SH-SY5Y (cell line): Measurements from ENCODE around the gene PPP1R12B.

Experiments used
- GATA2 ChIP-seq: IDR thresholded peaks from 2 replicates; pipeline ENCODE4 v1.6.1; 2011; ENCODE audit warnings: mild to moderate bottlenecking, low read depth, low read length
- GATA3 ChIP-seq: IDR thresholded peaks from 2 replicates; pipeline ENCODE4 v1.6.1; 2011; ENCODE audit warnings: low read depth, mild to moderate bottlenecking, low read length, moderate library complexity

The PPP1R12B gene

DNA sequence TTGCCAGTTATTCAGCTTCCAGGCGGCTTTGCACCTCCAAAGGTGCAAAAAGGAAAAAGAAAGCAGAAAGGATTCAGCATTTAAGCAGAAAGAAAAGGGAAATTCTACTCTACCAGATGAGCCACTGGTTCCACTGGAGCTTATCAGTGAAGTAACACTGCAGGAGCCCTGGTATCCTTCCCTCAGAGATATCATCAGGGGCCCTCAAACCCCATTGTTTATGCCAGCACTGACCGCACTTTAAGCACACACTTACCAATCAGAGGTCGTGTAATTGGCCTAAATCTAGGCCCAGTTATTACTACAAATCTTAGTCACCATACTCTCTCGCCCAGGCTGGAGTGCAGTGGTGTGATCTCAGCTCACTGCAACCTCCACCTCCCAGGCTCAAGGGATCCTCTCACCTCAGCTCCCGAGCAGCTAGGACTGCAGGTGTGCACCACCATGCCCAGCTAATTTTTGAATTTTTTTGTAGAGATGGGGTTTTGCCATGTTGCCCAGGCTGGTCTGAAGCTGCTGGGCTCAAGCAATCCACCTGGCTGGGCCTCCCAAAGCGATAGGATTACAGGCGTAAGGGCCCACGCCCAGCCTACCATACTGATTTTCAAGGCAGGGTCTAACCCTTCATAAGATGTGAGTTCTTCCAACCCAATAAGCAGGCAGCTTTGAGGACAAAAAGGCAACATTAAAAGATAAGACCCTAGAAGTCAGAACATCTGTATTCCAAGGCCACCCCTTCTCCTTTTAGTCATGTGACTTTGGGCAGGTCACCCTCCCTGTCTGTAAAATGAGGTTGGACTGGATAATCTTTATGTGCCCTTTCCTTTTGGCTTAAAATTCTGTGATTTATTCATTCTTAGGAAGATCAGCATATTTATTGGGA is 236.4 kb downstream of the PPP1R12B start:
- TF ChIP-seq GATA2 = no peak
- no peak for TF ChIP-seq GATA3

DNA sequence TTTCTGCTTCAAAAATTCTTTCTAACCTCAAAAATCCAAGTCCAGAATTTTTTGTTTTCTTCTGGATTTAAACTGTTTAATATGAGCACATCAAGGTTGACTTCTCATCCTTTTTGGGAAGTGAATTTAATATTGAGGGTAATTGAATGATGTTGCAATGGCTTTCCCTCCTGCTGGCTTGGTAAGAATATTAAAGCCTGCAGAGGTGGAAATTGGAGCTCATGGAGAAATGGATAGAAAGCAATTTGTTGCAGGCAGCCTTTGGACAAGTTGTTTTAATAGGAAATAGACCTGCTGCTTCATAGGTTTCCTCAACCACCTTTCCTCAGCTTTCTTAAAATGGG is 237.1 kb downstream of the PPP1R12B start:
- TF ChIP-seq GATA3 (no peak), GATA2 (no peak)

DNA sequence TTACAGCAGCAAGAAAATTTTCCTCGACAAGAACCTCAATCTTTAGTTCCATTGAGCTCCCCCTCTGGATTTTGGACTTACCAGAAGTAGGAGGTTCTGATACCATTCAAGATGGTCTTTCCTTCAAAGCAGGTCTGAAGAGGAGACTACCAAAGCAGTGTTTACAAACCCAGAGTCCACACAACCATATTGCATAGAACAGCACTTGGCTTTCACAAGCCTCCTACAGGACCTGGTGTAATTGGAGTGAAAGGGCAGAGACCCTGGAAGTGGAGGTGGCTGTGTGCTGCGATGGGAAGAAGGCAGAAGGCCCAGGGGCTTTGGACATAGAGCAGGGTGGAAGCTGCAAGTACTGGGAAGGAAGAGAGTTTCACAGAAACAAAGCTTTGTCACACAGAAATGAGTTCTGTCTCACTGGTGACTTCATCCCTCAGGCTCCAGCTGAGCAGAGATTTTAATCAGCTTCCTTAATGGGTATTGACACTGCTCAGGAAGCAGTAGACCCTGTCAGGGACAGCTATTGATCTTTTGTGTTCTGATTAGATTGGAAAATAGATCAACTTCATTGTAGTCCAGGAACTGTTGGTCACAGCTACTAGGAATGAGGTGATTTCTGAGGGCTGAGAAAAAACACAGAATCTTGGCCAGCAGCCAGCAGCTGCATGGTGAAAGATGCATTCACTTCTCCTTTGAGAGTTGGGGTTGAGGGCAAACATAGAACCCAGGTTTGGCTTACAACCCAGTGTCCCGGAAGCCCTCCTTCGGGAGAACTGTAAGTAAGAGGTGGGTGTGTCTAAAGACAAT is 237.7 kb downstream of the PPP1R12B start:
- peak; percentile 44 for TF ChIP-seq GATA3
- peak; percentile 86 for TF ChIP-seq GATA2

DNA sequence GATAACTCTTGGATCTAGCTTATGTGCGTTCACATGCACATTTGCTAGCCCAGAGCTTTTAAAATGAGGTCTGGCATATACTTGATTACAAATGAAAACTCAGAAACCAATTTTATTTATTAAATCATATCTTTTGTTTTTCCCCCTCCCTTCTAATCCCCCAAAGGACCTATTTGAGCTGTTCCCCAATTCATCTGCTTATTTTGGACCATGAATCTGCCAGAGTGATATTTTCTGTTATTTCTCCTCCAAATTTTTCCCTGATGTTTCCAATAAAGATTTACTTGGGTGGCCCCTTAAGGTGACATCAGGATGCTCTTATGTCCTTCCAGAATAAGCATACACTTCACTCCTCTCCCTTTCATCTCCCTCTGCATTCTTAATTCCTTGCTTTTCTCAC is 238.4 kb downstream of the PPP1R12B start:
- TF ChIP-seq GATA2 (no peak), GATA3 (no peak)

DNA sequence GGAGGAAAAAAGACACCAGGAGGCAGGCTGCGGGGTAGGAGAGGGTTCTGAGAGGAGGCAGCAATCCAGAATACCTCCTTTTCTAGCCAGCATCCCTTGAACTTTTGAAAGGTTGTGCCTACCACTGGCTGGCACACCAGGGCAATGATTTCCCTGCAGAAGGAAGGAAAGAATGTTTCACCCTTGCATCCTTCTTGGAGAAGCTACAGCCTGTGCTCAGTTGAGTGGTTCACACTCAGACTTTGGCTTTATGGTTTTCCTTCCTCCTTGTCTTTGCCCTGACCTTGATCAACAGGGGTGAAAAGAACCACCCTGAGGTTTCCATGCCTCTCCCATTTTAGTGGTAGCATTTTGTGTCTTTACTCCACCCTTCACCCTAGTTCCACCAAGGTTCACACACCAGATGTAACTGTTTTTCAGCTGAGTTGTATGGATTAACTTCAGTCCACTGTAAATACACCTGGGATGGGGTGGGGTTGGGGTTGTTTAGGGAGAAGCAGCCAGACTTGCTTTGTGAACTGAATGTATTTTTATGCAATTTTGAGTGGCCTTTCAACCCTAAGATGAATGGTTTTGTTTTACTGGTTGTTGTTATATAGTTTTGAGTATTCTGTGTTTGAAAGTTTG is 239.5 kb downstream of the PPP1R12B start:
- TF ChIP-seq GATA2 = no peak
- TF ChIP-seq GATA3 = no peak

DNA sequence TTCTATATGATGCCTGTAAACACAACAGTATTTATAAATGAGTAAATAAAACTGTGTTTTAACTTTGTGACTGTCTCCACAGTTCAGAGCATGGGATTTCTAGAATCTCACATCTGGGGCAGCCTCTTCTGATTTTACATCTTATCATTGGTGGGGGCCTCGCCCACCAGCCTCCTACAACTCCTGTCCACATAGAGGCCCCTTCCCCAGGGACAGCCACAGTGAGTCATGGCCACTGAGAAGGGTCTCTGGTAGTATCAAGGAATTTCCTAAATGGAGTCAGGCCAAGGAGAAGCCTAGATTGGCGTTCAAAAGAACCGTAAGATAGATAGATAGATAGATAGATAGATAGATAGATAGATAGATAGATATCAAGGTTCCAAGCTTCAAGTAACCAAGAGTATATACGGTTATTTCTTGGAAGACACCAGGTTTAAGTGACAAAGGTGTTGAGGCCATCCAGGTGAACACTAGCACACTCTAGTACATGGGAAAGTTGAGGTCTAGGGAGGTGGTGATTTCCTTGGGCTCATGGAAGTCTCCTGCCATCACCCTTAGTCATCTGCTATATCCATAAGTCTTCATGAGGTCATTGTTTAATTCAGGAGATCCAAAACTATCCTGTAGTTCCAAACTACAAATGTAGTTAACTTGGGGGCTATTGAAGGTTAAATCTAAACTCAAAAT is 240.1 kb downstream of the PPP1R12B start:
- TF ChIP-seq GATA2 = no peak
- no peak for TF ChIP-seq GATA3

DNA sequence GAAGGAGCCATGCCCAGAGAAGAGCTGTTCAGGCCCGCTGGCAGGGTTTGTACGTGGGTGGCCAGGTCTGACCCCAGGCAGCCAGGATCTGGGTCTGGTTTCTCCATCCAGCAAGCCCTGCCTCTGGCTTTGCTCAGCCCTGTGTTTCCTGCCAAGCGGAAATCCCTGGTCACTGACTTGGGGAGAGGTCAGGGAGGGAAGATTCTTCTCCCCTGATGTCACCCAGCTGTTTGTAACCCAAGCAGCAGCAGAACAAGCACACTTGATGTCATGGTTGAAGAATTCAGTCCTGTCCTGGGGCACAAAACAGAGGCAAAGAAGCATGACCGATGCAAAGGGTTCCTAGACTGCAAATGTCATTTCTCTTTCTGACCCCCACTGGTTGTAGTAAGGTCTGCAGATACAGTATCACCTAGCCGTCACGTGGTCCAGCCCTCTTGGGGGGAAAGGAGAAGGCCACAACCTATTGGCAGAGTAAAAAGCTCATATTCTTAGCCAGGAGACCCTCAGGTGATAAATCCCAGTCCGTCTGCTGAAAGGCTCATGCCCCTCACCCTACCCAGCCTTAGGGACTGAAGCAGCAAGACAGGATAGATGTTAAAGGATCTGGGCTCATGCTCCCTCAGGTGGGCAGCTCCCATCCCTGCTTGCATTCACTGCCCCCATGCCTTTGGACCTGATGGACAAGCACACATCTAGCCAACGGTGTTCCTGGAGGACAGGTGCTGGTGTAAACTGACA is 240.9 kb downstream of the PPP1R12B start:
- TF ChIP-seq GATA2 (no peak), GATA3 (no peak)

DNA sequence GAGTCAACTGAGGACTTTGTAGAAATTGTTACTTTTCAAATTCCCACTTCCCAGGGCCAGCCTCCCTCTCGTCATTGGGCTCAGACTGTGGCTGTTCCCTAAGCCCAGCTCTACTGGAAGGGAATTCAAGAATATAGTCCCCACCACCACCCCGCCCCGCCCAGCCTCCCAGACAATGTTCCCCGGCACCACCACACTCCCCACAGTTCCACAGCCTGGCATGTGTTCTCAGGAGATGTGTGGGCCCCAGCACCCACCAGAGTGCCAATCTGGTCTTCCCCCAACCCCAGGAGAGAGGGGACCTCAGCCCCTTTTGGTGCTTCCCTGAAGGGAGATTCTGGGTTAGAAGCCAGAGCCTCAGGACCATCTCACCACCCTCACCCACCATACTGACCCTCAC is 241.6 kb downstream of the PPP1R12B start:
- TF ChIP-seq GATA3 (no peak), GATA2 (no peak)

DNA sequence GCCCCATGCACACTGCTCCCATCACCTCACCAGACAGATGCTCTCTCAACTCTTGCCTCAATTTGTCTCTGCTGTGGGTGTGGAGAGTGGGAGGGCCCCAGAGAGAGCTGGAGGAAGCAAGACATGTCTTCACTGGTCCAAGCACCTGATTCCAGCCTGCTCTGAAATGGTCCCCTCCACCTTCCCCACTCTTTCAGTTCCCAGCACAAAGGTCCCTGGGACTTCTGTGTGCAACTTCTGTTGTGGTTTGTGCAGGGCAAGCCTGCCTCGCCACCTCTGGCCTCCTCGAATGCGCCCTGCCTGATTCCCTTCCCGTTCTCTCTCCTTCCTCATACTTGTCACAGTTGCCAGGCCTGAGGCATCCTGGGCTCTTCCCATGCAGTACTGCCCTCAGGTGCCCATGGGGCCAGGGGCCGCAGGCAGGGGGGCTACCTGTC is 242.5 kb downstream of the PPP1R12B start:
- TF ChIP-seq GATA2 (no peak), GATA3 (no peak)

DNA sequence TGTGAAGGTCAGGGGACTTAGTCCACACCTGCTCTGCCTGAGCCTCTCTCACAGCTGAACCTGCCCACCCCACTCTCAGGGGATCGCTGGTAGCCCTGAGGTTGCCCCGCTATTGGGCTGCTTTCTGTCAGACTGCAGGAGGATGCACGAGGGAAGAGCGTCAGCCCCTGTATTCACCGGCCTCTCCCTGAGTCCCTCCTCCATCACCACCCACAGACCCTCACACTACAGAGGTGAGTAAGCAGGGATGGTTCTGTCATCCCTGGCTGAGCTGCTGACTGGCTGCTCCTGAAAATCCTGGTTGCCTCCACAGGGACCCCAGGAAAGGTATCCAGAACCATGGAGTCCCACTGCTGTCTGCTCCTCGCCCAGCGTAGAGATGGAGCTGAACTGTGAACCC is 243.0 kb downstream of the PPP1R12B start:
- no peak for TF ChIP-seq GATA3
- TF ChIP-seq GATA2 = no peak

DNA sequence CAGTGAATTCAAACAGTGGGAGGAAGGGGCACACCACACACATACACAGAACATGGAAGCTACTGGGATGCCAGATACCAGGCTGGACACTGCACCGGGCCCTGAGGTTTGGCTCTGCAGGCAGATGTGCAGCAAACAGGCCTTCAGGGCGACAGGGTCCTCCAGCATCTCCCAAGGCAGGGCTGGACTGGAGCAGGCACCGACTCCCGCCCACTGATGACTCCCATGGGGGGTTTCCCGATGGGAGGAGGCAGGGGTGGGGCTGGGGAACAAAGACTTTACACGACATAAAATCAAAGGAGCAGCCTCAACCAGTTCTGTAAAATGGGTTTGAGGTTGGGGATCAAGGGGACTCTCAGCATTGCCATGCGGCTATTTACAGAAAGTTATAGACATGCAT is 243.6 kb downstream of the PPP1R12B start:
- TF ChIP-seq GATA3 (no peak), GATA2 (no peak)

DNA sequence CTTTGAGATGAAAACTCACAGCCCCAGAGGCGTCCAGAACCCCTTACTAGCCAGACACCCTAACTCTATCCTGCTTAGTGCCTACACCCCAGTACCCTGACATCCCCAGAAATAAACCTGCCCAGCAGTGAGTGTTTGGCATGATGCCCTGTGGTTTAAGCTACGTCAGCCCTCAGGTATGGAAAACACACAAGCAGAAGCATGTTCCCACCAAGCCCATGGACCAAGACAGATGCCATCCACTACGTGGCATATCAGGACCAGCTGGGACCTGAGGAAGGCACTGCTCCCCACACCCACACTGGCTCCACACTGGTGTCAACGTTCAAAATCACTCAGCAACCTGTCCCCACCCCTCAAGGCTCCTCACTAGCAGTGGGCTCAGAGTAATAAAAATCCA is 245.3 kb downstream of the PPP1R12B start:
- no peak for TF ChIP-seq GATA2
- TF ChIP-seq GATA3 = no peak

DNA sequence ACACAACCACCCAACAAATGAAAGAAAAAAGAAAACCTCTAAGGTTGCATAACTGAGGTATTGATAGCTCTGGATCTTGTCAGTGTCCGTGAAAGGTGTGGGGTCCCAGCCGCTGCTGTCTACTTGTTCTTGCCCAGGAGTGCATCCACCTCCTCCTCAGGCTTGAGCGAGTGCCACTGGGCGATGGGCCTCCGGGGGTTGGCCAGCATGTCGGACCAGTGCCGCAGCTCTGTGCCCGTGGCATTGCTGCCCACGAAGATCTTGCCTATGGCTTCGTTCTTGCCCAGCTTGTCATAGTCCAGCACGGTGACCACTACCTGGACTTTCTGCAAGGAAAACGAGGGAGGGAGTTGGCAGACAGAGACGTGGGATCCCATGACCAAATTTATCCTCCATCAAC is 248.1 kb downstream of the PPP1R12B start:
- TF ChIP-seq GATA3 (no peak), GATA2 (no peak)
